Nephron (organoid): ENCODE results near the gene COX5A.

Experiments used
- H3K27ac Mint-ChIP-seq, 3 experiments: 2 replicates each; pipeline ENCODE4 v1.8.0; 2020; ENCODE audit warnings: mixed read lengths in 3 of 3, mild to moderate bottlenecking in 2 of 3, moderate library complexity in 1 of 3
- H3K27me3 Mint-ChIP-seq: 2 replicates; pipeline ENCODE4 v1.8.0; 2021; ENCODE audit warnings: low read depth, mild to moderate bottlenecking, moderate library complexity, mixed read lengths
- H3K36me3 Mint-ChIP-seq: 2 replicates; pipeline ENCODE4 v1.8.0; 2020; ENCODE audit warnings: low read depth, mixed read lengths
- H3K4me1 Mint-ChIP-seq: 2 replicates; pipeline ENCODE4 v1.8.0; 2020; ENCODE audit warnings: mixed read lengths
- H3K4me3 Mint-ChIP-seq, 3 experiments: 2 replicates each; pipeline ENCODE4 v1.8.0; 2020; ENCODE audit warnings: mild to moderate bottlenecking in 3 of 3, mixed read lengths in 3 of 3, moderate library complexity in 2 of 3
- H3K9me3 Mint-ChIP-seq: 2 replicates; pipeline ENCODE4 v1.8.0; 2020; ENCODE audit warnings: mixed read lengths
- CTCF ChIP-seq, 3 experiments: fragments of 200-600 bp; sonication (generic); IDR thresholded peaks; one replicate each; pipeline ENCODE4 v1.5.0; 2021; ENCODE audit warnings: antibody characterized with exemption in 3 of 3; ENCODE audit not compliant: unreplicated experiment in 3 of 3

Gene COX5A

GRCh38 chr15:74878273-74878672 lies 59.6 kb downstream of the COX5A start:
- H3K27ac Mint-ChIP-seq = no peak overlapping the region
- TF ChIP-seq CTCF (IDR thresholded peaks at IDR 0.05; ENCODE audit: unreplicated experiment in 3 of 3) = no peak
- no peak overlapping the region for H3K4me3 Mint-ChIP-seq
- no peaks in the 10 kb centered on the region for H3K4me1 Mint-ChIP-seq
- H3K27me3 Mint-ChIP-seq = peaks cover 15% of the 10 kb centered on the region
- no peaks in the 10 kb centered on the region for H3K36me3 Mint-ChIP-seq
- no peaks in the 10 kb centered on the region for H3K9me3 Mint-ChIP-seq

GRCh38 chr15:74873756-74874424 lies 64.0 kb downstream of the COX5A start:
- H3K27ac Mint-ChIP-seq = peak overlapping the region; percentile 73 to 89 (median 84)
- peaks cover 4% of the 10 kb centered on the region for H3K36me3 Mint-ChIP-seq
- no peaks in the 10 kb centered on the region for H3K9me3 Mint-ChIP-seq
- H3K4me1 Mint-ChIP-seq = peaks cover 29% of the 10 kb centered on the region
- peaks cover 10% of the 10 kb centered on the region for H3K27me3 Mint-ChIP-seq
- TF ChIP-seq CTCF (IDR thresholded peaks at IDR 0.05; ENCODE audit: unreplicated experiment in 3 of 3) = no peak
- H3K4me3 Mint-ChIP-seq = peak overlapping the region; percentile 91 to 94 (median 91)

GRCh38 chr15:74873036-74873755 lies 64.7 kb downstream of the COX5A start, which contains the start of gene SCAMP2:
Gene SCAMP2 (minus strand): TSS chr15:74873365. CDS start chr15:74873255, 110 bp downstream.
- peaks cover 8% of the 10 kb centered on the region for H3K36me3 Mint-ChIP-seq
- H3K9me3 Mint-ChIP-seq = no peaks in the 10 kb centered on the region
- H3K4me3 Mint-ChIP-seq = peak within 1 kb of the TSS; percentile 91 to 94 (median 91)
- H3K27ac Mint-ChIP-seq = peak within 1 kb of the TSS; percentile 73 to 89 (median 84)
- H3K4me1 Mint-ChIP-seq = peaks cover 31% of the 10 kb centered on the region
- H3K27me3 Mint-ChIP-seq = peaks cover 10% of the 10 kb centered on the region
- no peak for TF ChIP-seq CTCF (IDR thresholded peaks at IDR 0.05; ENCODE audit: unreplicated experiment in 3 of 3)

GRCh38 chr15:74872702-74873035 lies 65.2 kb downstream of the COX5A start:
- TF ChIP-seq CTCF (IDR thresholded peaks at IDR 0.05; ENCODE audit: unreplicated experiment in 3 of 3) = no peak
- peaks cover 14% of the 10 kb centered on the region for H3K36me3 Mint-ChIP-seq
- peak overlapping the region; percentile 91 to 94 (median 91) for H3K4me3 Mint-ChIP-seq
- no peaks in the 10 kb centered on the region for H3K9me3 Mint-ChIP-seq
- peaks cover 37% of the 10 kb centered on the region for H3K4me1 Mint-ChIP-seq
- peak overlapping the region; percentile 73 to 89 (median 84) for H3K27ac Mint-ChIP-seq
- peaks cover 10% of the 10 kb centered on the region for H3K27me3 Mint-ChIP-seq

- Mint-ChIP-seq H3K4me1 (peaks cover 51% of the 10 kb centered on the region), H3K36me3 (peaks cover 26% of the 10 kb centered on the region), H3K27me3 (no peaks in the 10 kb centered on the region)
Observed at GRCh38 chr15:74870436-74871215, 67.2 kb downstream of the COX5A start.

More at GRCh38 chr15:74870436-74871215, 67.2 kb downstream of the COX5A start:
- peak overlapping the region; percentile 70 to 82 (median 81) for H3K4me3 Mint-ChIP-seq
- no peaks in the 10 kb centered on the region for H3K9me3 Mint-ChIP-seq
- peak overlapping the region; percentile 58 to 86 (median 71) for H3K27ac Mint-ChIP-seq
- TF ChIP-seq CTCF (IDR thresholded peaks at IDR 0.05; ENCODE audit: unreplicated experiment in 3 of 3) = no peak
